ENCODE data around the gene ASB1.

DNA sequence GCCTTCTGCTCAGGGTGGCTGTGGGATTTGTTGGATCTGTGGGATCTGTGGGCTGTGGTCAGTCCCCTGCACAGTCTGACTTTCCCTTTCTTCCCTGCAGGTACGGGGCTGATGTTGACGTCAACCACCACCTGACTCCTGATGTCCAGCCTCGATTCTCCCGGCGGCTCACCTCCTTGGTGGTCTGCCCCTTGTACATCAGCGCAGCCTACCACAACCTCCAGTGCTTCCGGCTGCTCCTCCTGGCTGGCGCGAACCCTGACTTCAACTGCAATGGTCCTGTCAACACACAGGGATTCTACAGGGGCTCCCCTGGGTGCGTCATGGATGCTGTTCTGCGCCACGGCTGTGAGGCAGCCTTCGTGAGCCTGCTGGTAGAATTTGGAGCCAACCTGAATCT is 17.5 kb downstream of the ASB1 start:
- TF ChIP-seq POLR2AphosphoS5 (IDR thresholded peaks at IDR 0.05; ENCODE audit: low read depth, low read length) (no peak), TAF1 (IDR thresholded peaks at IDR 0.05; ENCODE audit: borderline replicate concordance, low read depth, low read length) (no peak), POLR2A (IDR thresholded peaks at IDR 0.05; ENCODE audit: low read depth, low read length) (no peak)

All from GM12892 (cell line).